ENCODE data around the gene TBXAS1. TPM values are rescaled to one million over a fixed set of nuclear protein-coding genes. Genes with fewer than 3 reads are reported as not detected.

The TBXAS1 gene
- total and polyA plus RNA-seq, 2 of the 8 experiments (the other 6 are each of a cell fraction or from before 2014, with no cell fraction given), result 0.86 to 2.1 TPM

DNA sequence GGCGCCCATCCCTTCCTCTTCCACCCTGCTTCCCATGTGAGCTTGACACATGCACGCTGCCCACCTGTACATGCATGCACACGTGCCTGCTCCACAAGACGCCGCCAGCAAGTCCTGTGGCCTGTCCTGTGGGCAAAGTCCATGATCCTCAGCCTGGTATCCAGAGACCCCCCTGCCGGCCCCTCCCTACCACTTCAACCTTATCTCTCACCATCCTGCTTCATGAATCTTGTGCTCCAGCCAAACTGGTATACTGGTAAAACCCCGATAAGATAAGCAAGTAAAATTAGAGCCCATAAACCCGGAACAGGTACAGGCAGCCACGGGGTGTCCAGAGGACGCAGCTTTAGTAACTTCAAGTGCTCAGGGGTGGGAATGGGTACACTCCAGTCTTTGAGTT is 11.8 kb upstream of the TBXAS1 start (continued):
- TF ChIP-seq, protein P1, sequence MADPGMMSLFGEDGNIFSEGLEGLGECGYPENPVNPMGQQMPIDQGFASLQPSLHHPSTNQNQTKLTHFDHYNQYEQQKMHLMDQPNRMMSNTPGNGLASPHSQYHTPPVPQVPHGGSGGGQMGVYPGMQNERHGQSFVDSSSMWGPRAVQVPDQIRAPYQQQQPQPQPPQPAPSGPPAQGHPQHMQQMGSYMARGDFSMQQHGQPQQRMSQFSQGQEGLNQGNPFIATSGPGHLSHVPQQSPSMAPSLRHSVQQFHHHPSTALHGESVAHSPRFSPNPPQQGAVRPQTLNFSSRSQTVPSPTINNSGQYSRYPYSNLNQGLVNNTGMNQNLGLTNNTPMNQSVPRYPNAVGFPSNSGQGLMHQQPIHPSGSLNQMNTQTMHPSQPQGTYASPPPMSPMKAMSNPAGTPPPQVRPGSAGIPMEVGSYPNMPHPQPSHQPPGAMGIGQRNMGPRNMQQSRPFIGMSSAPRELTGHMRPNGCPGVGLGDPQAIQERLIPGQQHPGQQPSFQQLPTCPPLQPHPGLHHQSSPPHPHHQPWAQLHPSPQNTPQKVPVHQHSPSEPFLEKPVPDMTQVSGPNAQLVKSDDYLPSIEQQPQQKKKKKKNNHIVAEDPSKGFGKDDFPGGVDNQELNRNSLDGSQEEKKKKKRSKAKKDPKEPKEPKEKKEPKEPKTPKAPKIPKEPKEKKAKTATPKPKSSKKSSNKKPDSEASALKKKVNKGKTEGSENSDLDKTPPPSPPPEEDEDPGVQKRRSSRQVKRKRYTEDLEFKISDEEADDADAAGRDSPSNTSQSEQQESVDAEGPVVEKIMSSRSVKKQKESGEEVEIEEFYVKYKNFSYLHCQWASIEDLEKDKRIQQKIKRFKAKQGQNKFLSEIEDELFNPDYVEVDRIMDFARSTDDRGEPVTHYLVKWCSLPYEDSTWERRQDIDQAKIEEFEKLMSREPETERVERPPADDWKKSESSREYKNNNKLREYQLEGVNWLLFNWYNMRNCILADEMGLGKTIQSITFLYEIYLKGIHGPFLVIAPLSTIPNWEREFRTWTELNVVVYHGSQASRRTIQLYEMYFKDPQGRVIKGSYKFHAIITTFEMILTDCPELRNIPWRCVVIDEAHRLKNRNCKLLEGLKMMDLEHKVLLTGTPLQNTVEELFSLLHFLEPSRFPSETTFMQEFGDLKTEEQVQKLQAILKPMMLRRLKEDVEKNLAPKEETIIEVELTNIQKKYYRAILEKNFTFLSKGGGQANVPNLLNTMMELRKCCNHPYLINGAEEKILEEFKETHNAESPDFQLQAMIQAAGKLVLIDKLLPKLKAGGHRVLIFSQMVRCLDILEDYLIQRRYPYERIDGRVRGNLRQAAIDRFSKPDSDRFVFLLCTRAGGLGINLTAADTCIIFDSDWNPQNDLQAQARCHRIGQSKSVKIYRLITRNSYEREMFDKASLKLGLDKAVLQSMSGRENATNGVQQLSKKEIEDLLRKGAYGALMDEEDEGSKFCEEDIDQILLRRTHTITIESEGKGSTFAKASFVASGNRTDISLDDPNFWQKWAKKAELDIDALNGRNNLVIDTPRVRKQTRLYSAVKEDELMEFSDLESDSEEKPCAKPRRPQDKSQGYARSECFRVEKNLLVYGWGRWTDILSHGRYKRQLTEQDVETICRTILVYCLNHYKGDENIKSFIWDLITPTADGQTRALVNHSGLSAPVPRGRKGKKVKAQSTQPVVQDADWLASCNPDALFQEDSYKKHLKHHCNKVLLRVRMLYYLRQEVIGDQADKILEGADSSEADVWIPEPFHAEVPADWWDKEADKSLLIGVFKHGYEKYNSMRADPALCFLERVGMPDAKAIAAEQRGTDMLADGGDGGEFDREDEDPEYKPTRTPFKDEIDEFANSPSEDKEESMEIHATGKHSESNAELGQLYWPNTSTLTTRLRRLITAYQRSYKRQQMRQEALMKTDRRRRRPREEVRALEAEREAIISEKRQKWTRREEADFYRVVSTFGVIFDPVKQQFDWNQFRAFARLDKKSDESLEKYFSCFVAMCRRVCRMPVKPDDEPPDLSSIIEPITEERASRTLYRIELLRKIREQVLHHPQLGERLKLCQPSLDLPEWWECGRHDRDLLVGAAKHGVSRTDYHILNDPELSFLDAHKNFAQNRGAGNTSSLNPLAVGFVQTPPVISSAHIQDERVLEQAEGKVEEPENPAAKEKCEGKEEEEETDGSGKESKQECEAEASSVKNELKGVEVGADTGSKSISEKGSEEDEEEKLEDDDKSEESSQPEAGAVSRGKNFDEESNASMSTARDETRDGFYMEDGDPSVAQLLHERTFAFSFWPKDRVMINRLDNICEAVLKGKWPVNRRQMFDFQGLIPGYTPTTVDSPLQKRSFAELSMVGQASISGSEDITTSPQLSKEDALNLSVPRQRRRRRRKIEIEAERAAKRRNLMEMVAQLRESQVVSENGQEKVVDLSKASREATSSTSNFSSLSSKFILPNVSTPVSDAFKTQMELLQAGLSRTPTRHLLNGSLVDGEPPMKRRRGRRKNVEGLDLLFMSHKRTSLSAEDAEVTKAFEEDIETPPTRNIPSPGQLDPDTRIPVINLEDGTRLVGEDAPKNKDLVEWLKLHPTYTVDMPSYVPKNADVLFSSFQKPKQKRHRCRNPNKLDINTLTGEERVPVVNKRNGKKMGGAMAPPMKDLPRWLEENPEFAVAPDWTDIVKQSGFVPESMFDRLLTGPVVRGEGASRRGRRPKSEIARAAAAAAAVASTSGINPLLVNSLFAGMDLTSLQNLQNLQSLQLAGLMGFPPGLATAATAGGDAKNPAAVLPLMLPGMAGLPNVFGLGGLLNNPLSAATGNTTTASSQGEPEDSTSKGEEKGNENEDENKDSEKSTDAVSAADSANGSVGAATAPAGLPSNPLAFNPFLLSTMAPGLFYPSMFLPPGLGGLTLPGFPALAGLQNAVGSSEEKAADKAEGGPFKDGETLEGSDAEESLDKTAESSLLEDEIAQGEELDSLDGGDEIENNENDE (IDR thresholded peaks at IDR 0.05; ENCODE audit: insufficient replicate concordance, low read length), result no peak
- TF ChIP-seq POLR2AphosphoS5 (IDR thresholded peaks at IDR 0.05; ENCODE audit: low read depth, low read length) (no peak), TCF12 (IDR thresholded peaks at IDR 0.05; ENCODE audit: low read depth, low read length) (no peak), TAF7 (optimal IDR thresholded peaks at IDR 0.05; ENCODE audit: borderline replicate concordance, low read depth, low read length) (no peak), TBP (IDR thresholded peaks at IDR 0.05; ENCODE audit: low read depth, low read length) (no peak), EZH2 (IDR thresholded peaks at IDR 0.05; ENCODE audit: low read depth, low read length, severe bottlenecking) (no peak), KDM4A (IDR thresholded peaks at IDR 0.05; ENCODE audit: low read depth, low read length, severe bottlenecking) (no peak), TEAD4 (IDR thresholded peaks at IDR 0.05; ENCODE audit: low read depth, low read length) (no peak)

All from H1 (cell line).